Measurements from ENCODE around the gene NTM. TPM values are rescaled to one million over a fixed set of nuclear protein-coding genes. Genes with fewer than 3 reads are reported as not detected.

Gene NTM
- total RNA-seq, 4 donors from 2014 or later: 3.6 to 11.8 (median 7.8) TPM

GRCh38 chr11:131822506-131822905 is 452.1 kb downstream of the NTM start:
- Histone ChIP-seq H3K4me1 (no peaks in the 10 kb centered on the region), H3K27ac (no peak overlapping the region), H3K9me3 (no peaks in the 10 kb centered on the region), H3K27me3 (peaks cover 40% of the 10 kb centered on the region), H3K36me3 (no peaks in the 10 kb centered on the region), H3K4me3 (no peak overlapping the region)
- WGBS, 2 donors (ENCODE audit: low coverage in 1 of 2): 17 to 30% methylated on average over 5 to 6 of the region's 6 CpGs
- no peak for TF ChIP-seq CTCF (IDR thresholded peaks at IDR 0.05)
- TF ChIP-seq EP300 (IDR thresholded peaks at IDR 0.05): no peak
- no peak for TF ChIP-seq POLR2A (IDR thresholded peaks at IDR 0.05)
- no peak for TF ChIP-seq POLR2AphosphoS5 (IDR thresholded peaks at IDR 0.05)
- no peak for ATAC-seq

GRCh38 chr11:131823772-131824171 is 453.4 kb downstream of the NTM start:
- Histone ChIP-seq H3K36me3 (no peaks in the 10 kb centered on the region), H3K27me3 (peaks cover 33% of the 10 kb centered on the region), H3K9me3 (no peaks in the 10 kb centered on the region), H3K4me1 (no peaks in the 10 kb centered on the region), H3K27ac (no peak overlapping the region), H3K4me3 (no peak overlapping the region)
- no peak for ATAC-seq
- TF ChIP-seq CTCF (IDR thresholded peaks at IDR 0.05): no peak
- no peak for TF ChIP-seq EP300 (IDR thresholded peaks at IDR 0.05)
- TF ChIP-seq POLR2A (IDR thresholded peaks at IDR 0.05): no peak
- no peak for TF ChIP-seq POLR2AphosphoS5 (IDR thresholded peaks at IDR 0.05)
- WGBS, 2 donors (ENCODE audit: low coverage in 1 of 2): 62 to 82% methylated on average over 2 of the region's 2 CpGs

GRCh38 chr11:131824771-131825170 is 454.4 kb downstream of the NTM start:
- Histone ChIP-seq H3K27me3 (peaks cover 23% of the 10 kb centered on the region), H3K9me3 (no peaks in the 10 kb centered on the region), H3K36me3 (no peaks in the 10 kb centered on the region), H3K4me3 (no peak overlapping the region), H3K4me1 (no peaks in the 10 kb centered on the region), H3K27ac (no peak overlapping the region)
- peak; percentile 57 for ATAC-seq
- 65 to 72% methylated on average over 3 of the region's 3 CpGs for WGBS, 2 donors (ENCODE audit: low coverage in 1 of 2)
- TF ChIP-seq CTCF (IDR thresholded peaks at IDR 0.05): no peak
- TF ChIP-seq POLR2AphosphoS5 (IDR thresholded peaks at IDR 0.05): no peak
- no peak for TF ChIP-seq POLR2A (IDR thresholded peaks at IDR 0.05)
- TF ChIP-seq EP300 (IDR thresholded peaks at IDR 0.05): no peak

- WGBS, 2 donors (ENCODE audit: low coverage in 1 of 2): 70 to 83% methylated on average over 1 of the region's 1 CpG
- no peak overlapping the region for H3K4me3 ChIP-seq
- no peaks in the 10 kb centered on the region for H3K9me3 ChIP-seq
- peaks cover 6% of the 10 kb centered on the region for H3K27me3 ChIP-seq
- H3K27ac ChIP-seq: no peak overlapping the region
- no peaks in the 10 kb centered on the region for H3K4me1 ChIP-seq
- no peak for ATAC-seq
- no peaks in the 10 kb centered on the region for H3K36me3 ChIP-seq
- no peak for TF ChIP-seq POLR2AphosphoS5 (IDR thresholded peaks at IDR 0.05)
Measured at GRCh38 chr11:131827430-131827829, 457.0 kb downstream of the NTM start.

GRCh38 chr11:131829725-131830124 is 459.3 kb downstream of the NTM start:
- ATAC-seq: no peak
- 50 to 71% methylated on average over 1 of the region's 1 CpG for WGBS, 2 donors (ENCODE audit: low coverage in 1 of 2)
- no peak for TF ChIP-seq POLR2AphosphoS5 (IDR thresholded peaks at IDR 0.05)
- TF ChIP-seq POLR2A (IDR thresholded peaks at IDR 0.05): no peak
- no peak for TF ChIP-seq CTCF (IDR thresholded peaks at IDR 0.05)
- no peak for TF ChIP-seq EP300 (IDR thresholded peaks at IDR 0.05)
- Histone ChIP-seq H3K36me3 (no peaks in the 10 kb centered on the region), H3K4me3 (no peak overlapping the region), H3K4me1 (no peaks in the 10 kb centered on the region), H3K27me3 (peaks cover 5% of the 10 kb centered on the region), H3K9me3 (no peaks in the 10 kb centered on the region), H3K27ac (no peak overlapping the region)
